A549 treated with ZK216348 at 1 μM for 4 hours (cell line): ENCODE data around the gene APH1B. TPM values are rescaled to one million over a fixed set of nuclear protein-coding genes. Genes with fewer than 3 reads are reported as not detected.

Source experiments
- total RNA-seq: library from RNA; stranded (reverse); fragments of 200-300 nt; extraction: Qiagen RNA extraction; gene quantifications from 5 replicates; pipeline ENCODE4 v1.2.3, GENCODE V29; 2022; ENCODE audit warnings: low read depth

The APH1B gene
- total RNA-seq: 15.4 to 25.8 TPM (median 20.3 TPM) in 5 replicates

GRCh38 chr15:63277038-63277892, at the start of gene APH1B:
APH1B (plus strand) TSS chr15:63277605; CDS start chr15:63277624, 19 bp downstream.

Other genes starting within 250 kb of the APH1B start
- gene TPM1, start 234.9 kb upstream of the APH1B start, total RNA-seq: 408 to 508 TPM (median 459 TPM) in 5 replicates
- 20.4 to 41.9 TPM (median 27.6 TPM) in 5 replicates for gene LACTB, start 155.7 kb upstream of the APH1B start, total RNA-seq
- 367 to 576 TPM (median 380 TPM) in 5 replicates for gene RPS27L, start 120.1 kb upstream of the APH1B start, total RNA-seq
- gene RAB8B, start 88.0 kb upstream of the APH1B start, total RNA-seq: 9.5 to 17.7 TPM (median 12.3 TPM) in 5 replicates
- gene CA12, start 104.2 kb downstream of the APH1B start, total RNA-seq: 141 to 185 TPM (median 171 TPM) in 5 replicates
- gene USP3, start 227.0 kb downstream of the APH1B start, total RNA-seq: 39.7 to 45.7 TPM (median 42.1 TPM) in 5 replicates